ENCODE results near the gene DGCR2. TPM values are rescaled to one million over a fixed set of nuclear protein-coding genes. Genes with fewer than 3 reads are reported as not detected.
"Not testable (repeated sequence)": the region's sequence is repeated elsewhere in the genome, so short reads cannot be mapped to it uniquely, and the experiment has no call there.

The DGCR2 gene
- total RNA-seq, 1 donor from 2014 or later, result 36.4 TPM

DNA sequence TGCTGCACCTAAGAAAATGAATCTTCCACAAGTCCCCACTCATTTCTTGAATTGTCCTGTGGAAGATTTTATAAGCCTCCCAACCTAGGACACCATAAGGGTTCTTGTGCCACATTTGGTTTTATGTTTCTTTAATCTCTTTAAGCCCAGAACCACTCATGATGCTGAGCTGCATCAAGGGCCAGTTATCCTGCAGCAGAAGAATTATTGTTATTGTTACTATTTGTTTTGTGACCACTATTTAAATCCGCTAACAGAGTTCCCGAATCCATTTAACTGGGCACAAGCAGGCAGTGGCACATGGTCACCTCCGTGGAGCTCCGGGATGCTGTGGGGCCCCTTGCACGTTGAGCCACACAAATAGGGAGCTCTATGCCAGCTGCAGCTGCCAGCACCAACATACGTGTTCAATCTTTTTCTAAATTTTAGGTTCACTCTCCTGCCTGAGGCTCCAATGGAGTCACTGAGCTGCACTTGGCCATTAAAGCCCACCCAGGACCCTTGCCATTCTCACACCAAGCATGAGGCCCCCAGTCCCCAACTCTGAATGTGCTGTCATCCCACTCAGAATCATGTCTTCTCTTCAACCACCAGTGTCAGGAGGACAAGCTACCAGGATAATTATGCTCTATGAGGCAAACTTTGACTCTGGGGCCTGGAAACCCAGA, 60.6 kb downstream of the DGCR2 start:
- DNase-seq (ENCODE audit: low read depth, low spot score), result no peak

DNA sequence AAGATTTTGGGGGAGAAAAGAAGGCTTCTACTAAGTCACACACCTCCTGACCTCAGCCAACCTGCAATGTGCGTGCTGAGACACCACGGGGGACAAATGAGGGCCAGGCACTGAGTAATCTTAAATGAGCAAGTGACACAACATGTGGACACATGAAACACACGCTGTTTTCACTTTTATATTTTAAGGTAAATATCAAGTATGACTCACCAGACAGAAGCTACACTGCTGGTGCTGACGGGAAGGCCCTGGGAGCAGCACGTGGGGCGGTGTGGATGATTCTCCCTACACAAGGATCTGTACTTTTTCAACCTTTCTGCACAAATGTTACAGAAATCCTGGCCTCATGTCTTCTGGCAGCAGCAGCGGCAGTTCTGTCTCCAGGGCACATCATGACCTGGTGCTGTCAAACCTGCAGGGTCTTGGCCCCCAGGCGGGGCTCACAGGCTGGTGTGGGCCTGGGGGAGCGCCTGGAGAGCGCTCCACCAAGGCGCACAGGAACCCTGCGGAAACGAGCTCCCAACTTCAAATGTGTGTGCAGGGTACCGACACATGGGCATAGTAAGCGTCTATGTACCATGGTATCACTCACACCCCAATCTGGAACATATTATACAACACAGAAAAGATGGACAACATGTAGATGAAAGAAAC, 61.7 kb downstream of the DGCR2 start:
- no peak for DNase-seq (ENCODE audit: low read depth, low spot score)

DNA sequence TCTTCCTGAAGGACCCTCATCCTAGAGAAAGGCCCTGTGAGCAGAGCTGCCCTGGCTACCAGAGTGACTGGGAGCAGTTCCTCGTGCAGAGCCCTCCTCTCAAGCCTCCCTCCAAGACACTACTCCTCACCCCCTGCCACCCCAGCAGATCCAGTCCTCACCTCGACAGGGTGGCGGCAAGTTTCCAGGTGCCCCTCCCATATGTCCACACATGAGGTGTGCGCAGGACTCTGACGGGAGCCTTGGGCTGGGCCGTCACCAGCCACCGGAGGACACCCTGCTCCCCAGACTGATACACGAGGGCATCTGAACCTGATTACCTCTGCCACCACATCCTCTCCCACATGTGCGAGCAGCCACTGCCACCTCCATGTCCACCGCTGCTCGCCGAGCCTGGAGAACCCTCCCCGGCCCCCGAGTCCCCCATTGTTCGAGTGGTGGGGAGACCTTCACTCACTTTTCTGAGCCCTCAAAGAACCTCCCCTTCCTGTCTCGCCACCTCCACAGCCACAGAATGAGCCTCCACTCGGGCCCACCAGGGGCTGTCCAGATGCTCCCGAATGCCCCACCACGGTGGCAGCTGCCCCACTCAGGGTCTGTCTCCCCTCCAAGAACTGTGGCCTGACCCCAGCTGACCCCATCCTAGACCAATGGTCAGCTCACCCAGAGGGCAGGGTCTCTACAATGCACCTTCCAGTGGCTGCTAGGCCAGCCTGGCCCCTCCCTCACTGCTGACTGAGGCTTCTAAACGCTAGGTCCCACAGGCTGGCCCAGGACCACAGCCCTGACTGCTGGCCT, 62.5 kb downstream of the DGCR2 start:
- no peak for DNase-seq (ENCODE audit: low read depth, low spot score)

DNA sequence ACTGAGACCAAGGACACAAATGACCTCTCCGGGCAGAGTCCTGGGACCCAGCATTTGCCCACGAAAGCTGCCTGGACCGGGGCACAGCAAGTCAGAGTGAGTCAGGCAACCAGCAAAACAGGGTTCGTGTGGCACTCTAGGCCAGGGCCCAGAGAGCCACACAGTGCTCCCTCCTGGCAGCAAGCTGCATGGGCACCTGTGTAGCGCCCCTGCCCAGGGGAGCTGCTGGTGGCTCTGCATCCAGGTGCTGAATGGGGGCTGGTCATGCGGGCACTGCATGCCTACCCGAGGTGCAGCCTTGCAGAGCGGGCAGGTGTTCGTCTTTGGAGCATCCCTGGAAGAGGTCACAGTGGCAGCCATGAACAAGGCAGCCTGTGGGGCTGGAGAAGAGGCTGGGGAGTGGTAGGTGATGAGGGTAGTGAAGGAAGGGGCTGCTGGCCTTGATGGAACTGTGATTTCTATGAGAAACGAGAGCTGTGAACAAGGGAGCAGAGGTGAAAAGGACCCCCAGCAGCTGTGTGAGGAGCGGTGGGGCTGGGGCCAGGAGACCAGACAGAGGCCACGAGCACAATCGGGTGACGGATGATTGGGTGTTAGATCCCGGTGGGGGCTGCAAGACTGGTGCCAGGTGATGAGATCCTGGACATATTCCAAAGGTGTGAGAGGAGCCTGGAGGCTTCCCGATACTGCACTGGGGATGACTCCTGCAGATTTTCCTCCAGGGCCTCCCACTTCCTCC, 63.3 kb downstream of the DGCR2 start:
- DNase-seq (ENCODE audit: low read depth, low spot score), result no peak

DNA sequence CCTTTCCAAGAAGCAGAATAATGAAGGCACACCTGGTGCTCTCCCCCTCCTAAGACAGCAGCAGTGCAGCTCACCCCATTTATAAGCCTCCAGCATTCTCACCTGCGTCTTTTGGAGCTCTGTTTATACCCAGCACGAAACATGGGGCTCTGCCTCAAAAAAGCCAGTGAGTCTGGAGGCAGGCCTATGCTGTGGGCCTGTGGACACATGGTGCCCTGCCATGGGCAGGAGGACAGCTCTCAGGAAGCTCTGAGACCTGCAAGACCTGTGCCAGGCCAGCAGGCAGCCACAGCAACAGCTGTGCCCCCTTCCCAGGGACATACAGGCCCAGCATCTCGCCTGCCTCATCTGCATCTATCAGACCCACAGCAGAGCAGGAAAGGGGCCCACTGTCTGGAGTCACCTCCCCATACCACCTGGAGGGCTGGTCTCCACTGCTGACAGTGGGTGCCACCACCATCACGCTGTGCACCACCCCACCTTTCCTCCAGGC, 64.2 kb downstream of the DGCR2 start:
- DNase-seq (ENCODE audit: low read depth, low spot score), result no peak

DNA sequence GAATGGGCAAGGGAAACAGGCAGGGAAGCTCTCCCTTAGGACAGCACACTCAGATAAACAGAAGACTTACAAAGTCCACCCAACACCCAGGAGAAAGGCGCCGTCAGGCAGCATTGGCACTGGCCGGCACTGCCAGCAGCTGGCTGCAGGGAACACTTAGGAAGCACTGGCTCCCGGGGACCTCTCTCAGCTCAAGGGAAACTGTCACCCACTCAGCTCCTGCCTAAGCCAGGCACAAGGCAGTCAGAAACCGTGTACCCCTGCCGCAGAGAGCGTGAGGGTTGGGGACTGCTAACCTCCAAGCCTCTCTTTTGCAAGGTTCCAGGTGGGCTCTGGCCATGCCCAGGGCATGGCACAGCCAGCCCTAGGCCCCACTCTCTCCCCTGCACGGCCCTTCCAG, 64.7 kb downstream of the DGCR2 start:
- DNase-seq (ENCODE audit: low read depth, low spot score), result no peak

DNA sequence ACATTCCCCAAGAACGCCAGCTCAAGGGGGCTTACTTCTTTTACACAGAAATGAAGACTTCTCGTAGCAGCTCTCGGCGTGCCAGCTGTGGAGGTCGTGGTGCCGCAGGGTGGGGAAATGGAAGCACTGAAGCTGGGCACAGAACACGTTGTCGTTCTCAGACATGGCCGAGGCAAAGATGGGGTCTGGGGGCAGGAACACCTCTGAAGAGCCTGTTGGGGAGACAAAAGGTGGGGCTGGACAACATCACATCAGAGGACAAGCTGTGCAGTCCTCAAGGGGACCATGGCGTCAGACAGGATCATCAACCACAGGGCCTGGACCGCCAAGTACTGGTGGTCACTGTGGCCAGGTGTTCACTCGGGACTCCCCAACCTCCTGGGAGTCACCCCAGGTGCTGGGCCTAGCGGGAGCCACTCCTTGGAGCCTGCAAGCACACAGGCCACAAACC, 65.2 kb downstream of the DGCR2 start:
- DNase-seq (ENCODE audit: low read depth, low spot score), result no peak

DNA sequence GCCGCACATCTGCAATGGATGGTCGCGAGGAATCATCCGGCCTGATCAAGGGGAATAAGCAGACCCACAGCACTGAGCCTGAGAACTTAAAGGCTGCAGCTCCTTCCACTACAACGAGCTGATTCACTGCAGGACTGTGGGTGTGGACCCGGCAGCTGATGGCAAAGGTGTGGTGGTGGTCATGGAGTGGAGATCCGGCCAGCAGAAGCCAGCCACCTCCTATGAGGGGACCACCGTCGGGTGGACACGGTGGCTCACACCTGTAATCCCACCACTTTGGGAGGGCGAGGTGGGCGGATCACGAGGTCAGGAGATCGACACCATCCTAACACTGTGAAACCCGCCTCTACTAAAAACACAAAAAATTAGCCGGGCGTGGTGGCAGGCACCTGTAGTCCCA, 66.4 kb downstream of the DGCR2 start:
- DNase-seq (ENCODE audit: low read depth, low spot score), result no peak

DNA sequence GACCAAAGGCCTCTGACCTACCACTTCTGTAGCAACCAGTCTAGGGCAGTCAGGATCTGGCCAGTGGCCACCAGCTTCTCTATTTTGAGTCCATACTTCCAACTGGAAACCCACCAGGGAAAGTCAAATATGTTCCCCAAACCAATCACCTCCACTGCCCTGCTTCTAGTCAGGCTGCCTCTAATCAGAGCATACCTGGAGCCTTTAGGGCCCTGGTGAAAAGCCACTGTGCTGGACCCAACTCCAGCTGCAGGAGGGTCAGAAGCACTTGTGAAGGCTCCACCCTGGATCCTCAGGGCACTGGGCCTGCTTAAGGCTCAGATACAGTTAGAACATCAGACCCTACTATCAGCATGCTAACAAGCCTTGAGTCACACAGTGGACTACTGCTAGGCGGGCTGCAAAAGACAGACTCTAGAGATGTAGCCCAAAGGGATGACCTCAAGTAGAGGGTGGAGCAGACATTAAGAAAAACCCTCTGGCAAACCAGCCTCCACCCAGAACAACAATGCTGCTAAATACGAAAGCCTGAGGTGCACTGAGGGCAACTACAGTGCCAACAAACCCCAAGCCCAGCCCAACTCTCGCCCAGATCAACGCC, 69.2 kb downstream of the DGCR2 start:
- no peak for DNase-seq (ENCODE audit: low read depth, low spot score)

DNA sequence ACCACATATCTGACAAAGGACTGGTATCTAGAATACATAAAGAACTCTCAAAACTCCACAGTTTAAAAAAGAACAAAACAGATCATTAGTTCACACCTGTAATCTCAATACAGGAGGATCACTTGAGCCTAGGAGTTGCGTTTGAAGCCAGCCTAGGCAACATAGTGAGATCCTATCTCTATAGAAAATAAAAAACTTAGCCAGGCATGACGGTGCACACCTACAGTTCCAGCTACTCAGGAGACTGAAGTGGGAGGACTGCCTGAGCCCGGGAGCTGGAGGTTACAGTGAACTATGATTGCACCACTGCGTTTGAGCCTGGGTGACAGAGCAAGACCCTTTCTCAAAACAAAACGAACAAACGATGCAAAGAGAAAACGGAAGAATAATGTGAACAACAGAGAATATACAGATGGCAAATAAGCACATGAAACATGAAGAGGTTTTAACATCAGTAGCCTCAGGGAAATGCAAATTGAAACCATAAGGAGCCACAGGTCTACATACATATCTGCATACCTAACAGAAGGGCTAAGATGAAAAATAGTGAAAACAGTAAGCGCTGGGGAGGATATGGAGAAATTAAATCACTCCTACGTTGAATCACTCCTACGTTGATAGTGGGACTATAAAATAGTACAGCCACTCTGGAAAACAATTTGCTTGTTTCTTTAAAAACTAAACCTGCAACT, 70.7 kb downstream of the DGCR2 start:
- no peak for DNase-seq (ENCODE audit: low read depth, low spot score)

DNA sequence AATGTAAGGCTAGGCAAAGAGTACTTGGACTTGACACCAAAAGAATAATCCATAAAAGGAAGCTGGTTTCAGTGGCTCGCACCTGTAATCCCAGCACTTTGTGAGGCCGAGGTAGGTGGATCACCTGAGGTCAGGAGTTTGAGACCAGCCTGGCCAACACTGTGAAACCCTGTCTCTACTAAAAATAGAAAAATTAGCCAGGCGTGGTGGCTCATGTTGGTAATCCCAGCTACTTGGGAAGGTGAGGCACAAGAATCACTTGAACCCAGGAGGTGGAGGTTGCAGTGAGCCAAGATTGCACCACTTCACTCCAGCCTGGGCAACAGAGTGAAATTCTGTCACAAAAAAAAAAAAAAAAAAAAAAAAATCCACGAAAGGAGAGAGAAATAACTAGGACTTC, 71.4 kb downstream of the DGCR2 start:
- not testable (repeated sequence) for DNase-seq (ENCODE audit: low read depth, low spot score)

DNA sequence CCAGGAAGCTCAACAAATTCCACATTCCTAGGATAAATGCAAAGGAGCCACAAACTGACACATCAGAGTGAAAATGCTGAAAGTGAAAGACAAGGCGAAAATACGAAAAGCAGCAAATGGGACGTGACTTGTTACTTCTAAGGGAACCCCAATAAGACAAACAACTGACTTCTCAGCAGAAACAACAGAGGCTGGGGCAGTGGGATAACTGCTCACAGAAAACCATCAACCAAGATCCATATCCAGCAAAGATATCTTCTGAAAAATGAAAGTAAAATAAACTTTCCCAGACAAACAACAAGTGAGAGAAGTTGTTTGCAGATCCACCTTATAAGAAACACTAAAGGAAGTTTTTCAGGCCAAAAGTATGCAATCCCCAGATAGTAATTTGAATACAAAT, 72.1 kb downstream of the DGCR2 start:
- no peak for DNase-seq (ENCODE audit: low read depth, low spot score)

DNA sequence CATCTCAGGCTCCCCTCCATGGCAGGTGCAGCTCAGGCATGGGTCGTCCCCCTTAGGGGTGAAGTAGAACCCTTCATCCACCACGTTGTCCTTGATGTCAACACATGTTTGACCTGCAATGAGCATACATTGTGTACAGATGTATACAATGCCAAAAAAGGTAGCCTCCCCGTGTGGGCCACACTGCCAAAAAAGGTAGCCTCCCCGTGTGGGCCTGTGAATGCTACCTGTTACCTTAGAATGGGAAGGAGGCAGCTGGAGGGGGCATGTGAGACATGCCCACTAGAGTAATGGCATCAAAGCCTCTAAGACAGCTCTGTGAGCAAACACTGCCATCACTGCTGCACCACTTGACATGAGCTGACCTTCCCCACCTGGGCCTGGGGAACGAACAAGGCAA, 73.7 kb downstream of the DGCR2 start:
- DNase-seq (ENCODE audit: low read depth, low spot score), result no peak

DNA sequence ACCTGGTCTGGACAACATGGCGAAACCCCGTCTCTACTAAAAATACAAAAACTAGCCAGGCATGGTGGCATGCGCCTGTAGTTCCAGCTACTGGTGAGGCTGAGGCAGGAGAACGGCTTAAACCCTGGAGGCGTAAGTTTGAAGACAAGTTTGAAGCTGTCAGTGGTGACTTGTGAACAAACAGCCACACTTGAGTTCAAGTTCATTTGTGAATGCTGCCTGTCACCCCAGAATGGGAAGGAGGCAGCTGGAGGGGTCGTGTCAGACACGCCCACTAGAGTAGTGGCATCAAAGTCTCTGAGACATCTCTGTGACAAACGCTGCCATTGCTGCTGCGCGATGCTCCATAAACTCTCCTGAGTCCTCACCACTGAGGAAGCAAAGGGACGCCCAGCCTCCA, 74.2 kb downstream of the DGCR2 start:
- no peak for DNase-seq (ENCODE audit: low read depth, low spot score)

DNA sequence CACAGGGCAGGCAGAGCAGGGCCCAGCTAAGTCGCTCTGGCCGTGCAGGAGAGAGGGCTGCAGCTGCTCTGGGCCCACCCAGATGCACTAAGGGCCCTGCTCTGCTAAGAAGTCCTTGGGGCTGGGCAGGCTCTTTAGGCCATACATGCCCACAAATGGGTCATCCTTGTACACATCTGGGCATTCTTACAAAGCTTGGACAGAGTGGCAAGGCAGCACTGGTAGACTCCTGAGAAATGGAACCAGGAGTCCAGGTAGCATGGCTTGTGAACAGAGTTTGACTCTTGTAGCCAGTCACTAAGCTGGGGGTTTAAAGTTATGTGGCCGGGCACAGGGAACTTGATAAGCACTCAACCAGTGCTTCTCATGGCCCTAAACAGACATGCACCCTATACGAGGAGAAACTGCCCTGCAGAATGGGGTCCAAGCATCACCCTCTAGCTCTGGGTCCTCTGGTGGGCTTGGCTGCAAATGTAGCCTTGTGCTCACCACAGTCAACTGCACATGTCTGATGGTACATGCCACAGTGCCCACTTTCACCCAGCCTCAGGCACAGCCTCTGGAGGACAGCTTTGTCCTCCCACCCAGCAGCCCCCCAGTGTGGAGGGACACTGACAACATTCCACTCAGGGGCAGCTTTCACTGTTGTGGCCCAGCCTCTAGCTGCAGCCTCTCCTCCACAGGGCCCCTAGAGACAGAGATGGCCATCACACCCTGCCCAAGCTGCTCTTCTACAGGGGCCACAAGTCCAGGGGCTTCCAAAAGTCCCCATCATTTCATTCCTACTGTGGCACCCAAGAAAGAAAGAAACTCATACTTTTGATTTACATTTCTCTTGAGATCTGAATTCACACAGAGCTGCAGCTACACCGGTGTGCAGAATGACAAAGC, 75.2 kb downstream of the DGCR2 start:
- DNase-seq (ENCODE audit: low read depth, low spot score), result no peak

DNA sequence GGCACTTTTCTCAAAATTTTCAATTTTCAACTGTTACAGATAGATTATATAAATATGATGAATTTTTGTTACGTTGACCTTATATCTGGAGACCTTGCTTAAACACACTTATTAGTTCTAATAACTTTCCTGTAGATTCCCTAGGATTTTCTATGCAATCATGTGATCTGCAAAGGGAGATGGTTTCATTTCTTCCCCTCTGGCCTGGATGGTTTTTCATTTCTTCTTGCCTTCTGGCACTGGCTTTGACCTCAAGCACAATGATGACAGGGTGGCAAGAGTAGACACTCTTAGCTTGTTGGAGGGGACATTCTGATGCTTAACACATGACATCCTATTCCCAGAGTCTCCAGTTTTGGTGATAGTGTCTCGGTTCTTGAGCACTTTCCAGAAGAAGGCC, 75.9 kb downstream of the DGCR2 start:
- DNase-seq (ENCODE audit: low read depth, low spot score), result no peak

DNA sequence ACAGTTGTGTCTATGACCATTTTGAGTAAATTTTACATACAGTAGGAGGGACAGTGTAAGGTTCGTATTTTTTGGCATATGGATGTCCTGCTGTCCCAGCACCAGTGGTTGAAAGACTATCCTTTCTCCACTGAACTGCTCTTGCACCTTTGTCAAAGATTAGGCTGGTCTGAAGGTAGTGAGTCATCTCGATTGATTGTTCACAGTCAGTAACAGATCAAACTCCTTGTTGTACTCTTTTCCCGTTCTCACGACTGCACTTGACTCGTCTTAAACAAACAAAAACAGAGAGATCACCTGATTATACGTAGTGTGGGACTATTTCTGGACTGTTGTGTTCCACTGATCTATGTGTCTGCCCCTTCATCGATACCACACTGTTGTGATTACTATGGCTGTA, 77.1 kb downstream of the DGCR2 start:
- DNase-seq (ENCODE audit: low read depth, low spot score), result no peak

DNA sequence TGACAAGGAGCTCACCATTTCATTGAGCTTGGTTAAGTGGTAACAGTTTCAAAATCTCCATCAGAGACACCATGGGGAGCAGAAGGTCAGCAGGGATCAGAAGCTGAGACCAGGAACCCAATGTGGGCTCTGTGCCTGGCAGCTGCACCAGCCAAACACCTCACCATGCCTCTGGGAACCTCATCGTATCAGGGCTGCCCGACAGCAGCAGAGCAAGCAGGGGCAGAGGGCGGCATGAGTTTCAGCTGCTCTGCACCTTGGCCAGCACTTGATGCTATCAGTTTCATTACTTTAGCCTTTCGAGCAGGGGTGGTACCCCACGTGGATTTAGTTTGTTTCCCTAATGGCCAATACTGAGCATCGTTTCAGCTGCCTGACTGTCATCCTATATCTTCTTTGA, 77.8 kb downstream of the DGCR2 start:
- no peak for DNase-seq (ENCODE audit: low read depth, low spot score)
